C1 segment of cervical spinal cord (tissue), 14 donors: ENCODE results near the gene MPHOSPH9.

Source experiments
- DNase-seq, 14 donors: peaks; one replicate each; lab custom pipeline; 2025; lab: John Stamatoyannopoulos, UW

Gene MPHOSPH9

DNA sequence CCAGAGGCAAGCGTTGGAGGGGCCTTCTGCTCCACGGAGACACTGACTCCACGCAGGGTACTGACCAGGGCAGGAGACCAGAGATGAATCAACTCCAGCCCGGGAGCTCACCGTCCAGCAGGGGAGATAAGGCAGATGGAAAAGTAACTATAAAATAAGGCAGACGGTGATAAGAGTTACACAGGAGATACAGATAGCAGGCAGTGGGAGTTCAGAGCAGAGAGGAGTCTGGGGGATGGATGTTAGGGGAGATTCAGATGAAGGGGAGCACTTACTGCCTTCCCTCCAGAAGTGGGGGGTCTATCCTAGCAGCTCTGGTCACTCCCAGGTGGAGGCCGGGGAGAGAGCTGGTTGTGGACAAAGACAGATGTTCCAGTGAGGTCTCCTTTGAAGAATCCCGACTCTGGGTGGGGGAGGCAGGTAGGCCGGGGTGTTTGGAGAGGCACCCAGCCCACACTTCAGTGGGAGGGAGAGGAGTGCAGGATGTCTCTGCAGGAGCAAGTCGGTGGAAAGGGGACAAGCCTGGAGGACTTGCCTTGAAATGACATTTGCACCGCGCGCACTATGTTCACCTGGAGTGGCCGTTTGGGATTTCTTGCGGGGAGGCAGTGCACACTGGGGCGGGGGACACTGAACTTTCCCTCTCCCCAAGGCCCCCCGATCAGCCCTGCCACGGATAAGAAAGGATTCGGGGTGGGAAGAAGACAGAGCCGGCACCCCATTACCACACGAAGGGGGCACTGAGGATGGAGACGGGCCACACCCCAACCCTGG is 83.3 kb downstream of the MPHOSPH9 start:
- peak in 3 of 14 donors; percentile 19 to 45 (median 40) for DNase-seq

DNA sequence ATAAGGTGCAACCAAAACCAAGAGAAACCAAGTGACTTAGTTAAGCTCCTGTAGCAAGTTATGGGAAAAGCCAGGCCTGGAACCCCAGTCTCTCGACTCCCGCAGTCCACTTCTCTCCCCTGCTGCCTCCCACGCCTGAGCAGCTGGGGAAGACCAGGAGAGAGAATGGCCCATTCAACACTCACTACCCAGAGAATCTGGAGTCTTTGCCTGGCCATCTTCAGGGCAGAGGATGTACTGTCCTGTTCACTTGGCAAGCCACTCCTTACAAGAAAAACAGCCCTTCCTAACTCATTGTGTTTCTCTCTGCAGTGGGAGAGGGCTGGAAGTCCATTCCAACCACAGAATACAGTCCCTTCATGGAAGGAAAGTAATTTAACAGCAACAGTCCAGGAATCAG is 83.9 kb downstream of the MPHOSPH9 start:
- peak in 3 of 14 donors; percentile 15 to 45 (median 40) for DNase-seq

DNA sequence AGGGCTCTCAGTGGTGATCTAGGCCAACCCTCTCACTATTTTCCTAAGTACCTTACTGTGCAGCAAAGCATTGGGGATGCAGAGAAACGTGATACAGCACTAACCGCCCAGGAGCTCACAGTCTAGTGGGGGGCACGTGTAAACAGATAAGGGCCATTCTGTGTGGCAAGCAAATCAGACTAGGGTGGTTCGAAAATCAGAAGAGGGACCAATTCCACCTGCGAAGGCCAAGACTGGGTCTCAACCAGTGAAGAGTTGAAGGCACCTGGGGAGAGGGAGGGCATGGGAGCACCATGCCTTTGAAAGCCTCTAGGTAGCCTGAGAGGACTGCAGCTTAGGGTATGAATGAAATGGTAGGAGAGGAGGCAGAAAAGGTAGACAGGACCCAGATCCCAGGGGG is 84.3 kb downstream of the MPHOSPH9 start:
- no peak for DNase-seq

DNA sequence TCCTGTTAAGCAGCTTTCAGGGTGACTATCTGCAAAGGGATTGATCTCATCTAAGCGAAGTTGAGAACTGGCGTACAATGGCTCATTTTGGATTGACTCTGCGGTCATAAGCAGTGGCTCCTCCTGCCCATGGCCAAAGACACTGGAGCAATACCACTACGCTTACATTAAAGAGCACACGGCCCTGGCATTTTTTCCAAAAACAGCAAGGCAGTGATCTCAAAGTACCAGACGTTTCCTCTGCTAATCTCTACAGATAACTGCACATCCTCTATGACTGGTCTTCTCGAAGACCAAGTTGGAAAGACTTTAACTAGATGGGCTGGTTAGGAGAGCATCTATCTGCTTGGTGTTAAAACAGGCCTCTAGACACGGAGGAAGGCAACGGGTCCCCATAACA is 84.7 kb downstream of the MPHOSPH9 start:
- DNase-seq, result no peak

DNA sequence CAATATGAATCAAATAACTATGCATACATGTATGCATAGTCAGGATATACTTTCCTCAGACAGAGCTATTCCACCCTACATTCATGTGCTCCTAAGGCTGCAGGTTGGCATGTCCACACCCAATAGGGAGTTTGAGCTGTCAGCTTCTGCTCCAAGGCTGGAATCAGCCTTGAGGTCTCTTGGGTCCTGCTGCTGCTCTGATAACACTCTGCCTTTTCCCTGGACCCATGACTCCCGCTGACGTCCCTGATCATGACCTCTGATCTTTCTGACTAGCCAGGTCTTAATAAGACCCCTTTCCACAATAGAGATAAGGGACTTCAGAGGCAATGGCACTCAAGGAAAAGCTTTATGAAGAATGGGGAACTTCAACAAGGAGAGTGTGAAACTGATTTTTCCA is 87.7 kb downstream of the MPHOSPH9 start:
- DNase-seq, result no peak

DNA sequence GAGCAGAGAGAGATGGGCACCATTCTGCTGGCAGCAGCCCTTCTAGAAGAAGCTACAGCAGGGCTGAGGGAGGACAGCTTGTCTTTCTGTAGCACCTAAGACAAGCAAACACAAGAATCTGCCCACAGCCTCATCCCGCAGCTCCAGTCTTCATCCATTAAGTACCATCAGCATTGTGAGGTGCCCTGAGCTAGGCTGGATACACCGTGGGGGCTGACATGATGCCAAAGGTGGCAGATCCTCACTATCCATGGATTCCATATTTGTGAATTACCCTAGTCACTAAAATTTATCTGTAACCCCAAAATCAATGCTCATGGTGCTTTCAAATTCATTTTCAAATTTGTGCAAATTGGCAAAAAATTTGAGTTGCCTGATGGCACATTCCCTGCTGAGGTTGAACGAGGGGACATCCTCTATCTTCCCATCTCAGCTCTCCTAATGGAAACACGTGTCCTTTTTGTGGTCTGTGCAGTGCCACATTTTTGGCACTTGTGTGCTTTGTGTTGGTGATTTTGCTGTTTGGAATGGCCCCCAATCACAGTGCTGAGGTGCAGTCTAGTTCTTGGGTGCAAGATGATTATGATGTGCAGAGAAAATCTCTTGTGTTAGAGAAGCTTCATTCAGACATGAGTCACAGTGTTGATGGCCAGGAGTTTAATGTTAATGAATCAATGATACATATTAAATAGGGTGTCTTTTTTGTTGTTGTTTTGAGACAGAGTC is 89.0 kb downstream of the MPHOSPH9 start:
- no peak for DNase-seq

DNA sequence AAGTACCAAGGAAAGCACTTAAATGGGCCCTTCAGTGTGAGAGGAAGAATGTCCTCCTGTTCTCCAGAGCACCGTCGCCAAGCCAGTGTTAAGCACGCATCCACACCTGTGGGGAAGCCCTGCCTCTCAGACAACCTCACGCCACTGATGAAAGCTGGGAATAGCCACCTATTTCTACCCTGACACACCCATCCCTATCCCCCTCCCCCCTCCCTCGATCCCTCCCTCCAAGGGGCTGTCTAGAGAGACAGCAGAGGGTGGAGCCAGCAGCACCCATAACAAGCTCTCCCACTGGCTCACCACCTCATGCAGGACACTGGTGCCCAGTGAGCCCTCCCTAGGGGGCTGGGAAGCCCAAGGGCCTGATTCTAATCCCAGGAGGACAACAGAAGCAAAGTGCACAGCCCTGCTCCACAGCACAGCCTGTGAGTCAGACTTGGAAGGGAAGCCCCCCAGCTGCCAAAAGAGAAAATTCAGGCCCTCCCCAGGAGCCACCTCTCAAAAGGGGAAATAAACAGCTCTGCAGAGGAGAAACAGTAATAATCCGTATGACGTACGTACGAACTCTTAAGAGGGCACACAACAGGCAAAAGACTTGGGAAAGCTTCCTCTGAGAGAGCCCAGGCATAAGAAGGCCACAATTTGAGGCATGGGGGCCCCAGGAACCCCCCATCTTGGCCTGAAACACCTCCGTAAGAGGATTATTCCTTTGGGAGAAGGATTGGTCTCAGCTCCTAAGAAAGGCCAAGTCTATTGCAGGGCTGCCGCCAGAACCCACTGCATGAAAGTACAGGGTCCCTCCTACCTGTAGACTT is 89.8 kb downstream of the MPHOSPH9 start:
- peak in 3 of 14 donors; percentile 12 to 46 (median 20) for DNase-seq

DNA sequence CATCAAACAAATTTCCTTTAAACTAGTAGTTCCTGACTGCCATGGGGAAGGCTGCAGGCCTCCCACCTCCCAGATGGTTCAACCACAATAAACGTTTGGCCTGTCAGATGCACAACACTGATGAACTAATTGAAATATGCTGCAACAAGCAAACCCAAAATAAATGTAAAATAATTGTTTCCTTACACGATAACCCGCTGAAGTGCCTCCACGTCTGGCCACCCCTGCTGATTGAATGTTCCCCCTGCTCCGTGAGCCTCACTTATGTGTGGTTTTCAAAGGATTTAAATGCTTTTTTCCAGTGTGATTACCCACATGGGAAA is 90.5 kb downstream of the MPHOSPH9 start:
- DNase-seq, result no peak

DNA sequence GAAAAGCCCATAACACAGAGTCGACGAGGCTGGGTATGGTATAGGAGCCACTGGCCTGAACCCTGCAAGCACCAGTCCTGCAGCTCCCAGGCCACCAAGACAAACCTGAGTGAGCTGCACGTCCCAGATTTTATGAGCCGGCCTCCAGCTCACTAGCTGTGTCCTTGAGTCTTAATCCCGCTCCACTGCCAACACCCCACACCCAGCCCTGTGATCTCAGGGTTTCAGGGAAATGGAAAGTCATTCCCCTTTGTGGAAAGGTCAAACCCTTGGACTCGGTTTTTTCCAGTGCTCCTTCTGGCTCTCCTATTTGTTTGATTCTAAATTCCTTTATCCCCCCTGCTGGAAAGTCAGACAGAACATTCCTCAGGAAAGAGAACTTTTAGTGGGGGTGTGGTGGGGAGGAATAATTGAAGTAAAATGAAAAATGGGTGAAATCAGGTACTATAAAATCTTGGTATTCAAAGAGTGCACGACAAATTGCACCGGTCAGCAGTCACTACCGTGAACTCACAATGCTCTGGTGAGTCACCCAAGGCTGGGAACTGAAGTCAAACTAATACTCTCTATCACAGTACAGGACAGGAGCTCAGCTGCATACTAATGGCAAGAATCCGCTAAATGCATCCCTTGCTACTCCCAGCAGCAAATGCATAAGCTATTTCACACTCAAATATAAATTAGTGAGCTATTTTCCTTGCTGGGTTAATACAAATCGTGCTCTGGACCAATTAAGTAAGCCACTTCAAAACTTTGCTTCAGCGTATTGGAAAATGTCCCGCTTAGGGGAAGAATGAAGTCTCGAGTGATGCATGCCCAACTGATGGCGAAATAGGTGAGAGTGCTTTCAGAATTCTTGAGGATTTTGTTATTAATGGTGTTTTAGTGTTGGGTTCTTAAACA is 91.1 kb downstream of the MPHOSPH9 start:
- peak in 4 of 14 donors; percentile 22 to 74 (median 34) for DNase-seq

DNA sequence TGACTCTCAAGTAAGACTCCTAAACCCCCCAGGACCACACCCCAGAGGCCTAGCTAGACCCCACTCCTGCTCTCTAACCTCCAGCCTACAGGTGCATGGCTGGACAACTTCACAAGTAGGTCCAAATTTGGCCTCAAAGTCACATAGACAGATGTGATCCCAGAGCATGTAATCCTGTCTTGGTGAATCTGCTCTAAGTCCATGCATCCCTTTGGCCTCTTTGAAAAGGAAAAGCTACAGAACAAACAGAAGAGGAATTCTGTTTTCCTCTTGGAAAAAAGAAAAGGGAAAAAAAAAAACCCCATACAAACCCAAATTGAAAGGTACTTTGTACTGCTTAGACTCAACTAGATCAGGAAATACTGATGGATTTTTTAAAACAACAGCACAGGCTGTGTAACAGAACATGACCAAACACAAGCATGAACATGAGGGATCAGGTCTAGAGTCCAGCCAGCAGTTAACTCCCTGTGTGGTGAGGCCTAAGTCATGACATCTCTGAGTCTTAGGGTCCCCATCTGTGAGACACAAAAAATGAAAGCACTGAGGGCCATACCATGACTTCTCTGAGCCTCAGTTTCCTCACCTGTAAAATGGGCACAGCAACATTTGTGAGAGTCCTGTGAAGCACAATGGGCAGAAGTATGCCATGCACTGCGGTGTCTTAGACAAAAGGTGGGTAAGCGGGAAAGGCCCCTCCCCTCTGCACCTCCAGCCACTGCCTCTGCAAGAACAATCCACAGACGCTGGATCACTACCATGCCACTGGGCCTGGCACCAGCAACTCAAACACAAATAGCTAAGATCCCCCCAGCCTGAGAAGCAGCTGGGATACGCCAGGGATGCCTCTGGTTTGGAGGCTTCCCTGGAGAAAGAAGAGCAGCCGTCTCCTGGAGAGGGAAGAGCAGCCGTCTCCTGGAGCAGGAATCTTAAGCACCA is 92.0 kb downstream of the MPHOSPH9 start:
- DNase-seq, result no peak

DNA sequence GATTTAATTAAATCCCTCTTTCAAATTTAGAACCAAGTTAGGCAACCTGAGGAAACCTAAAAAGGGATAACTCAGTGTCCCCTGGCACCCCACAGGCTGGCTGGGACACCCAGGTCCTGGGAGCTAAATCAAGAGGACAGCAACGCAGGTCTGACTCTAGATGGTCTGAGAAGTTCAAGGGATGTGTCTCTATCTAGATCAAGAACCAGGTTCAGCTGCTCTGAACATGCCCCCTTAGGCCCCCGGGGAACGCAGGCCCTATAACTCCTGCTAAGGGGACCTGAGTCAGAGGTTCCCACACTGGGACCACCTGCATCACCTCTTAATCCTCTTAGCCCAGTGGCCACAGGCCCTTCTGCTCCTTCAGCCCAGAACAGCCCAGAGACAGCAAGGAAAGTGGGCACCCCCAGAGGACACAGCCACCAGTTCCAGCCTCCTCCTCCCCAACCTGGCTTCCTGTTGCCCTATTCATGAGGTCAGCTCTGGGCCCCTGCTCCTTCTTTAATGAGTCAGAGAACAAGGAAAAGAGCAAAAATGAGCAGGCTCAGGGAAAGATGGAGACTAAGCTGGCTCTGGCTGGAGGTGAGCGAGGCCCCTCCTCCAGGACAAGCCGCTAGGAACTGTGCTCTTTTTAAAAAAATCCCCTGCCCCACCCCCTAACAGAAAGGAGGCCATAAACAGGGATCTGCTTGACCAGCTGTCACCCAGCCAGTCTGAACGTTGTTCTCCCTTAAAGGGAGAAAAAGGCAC is 92.8 kb downstream of the MPHOSPH9 start:
- DNase-seq, result peak in 2 of 14 donors; percentile 21 to 22

DNA sequence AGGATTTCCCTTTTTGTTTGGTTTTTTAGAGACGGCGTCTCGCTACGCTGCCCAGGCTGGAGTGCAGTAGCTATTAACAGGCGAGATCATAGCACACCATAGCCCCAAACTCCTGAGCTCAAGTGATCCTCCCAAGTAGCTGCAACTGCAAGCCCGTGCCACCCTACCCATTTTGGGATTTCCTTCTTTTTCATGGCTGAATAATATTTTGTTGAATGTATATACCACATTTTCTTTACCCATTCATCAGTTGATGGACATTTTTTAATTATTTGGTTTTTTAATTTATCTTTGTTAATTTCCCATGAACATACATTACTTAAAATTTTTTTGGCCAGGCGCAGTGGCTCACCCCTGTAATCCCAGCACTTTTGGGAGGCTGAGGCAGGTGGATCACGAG is 97.3 kb downstream of the MPHOSPH9 start:
- no peak for DNase-seq

DNA sequence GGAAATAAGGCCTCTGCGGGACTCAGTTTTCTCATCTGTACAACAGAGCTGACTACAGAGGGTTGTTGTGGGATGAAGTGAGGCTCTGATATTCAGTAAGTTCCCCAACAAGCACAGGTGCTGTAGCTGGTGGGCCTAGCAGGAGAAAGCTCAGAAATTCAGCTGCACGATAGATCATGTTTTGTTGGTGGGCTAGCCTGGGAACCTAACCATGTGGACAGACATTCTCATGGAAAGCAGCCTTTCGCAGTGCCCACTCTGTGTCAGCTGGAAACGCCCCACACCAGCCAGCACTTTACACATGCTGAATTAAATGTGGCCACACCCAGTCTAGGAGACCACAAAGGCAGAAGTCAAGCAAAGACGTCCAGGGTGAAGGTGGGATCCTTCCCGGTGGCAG is 98.1 kb downstream of the MPHOSPH9 start:
- DNase-seq, result no peak

DNA sequence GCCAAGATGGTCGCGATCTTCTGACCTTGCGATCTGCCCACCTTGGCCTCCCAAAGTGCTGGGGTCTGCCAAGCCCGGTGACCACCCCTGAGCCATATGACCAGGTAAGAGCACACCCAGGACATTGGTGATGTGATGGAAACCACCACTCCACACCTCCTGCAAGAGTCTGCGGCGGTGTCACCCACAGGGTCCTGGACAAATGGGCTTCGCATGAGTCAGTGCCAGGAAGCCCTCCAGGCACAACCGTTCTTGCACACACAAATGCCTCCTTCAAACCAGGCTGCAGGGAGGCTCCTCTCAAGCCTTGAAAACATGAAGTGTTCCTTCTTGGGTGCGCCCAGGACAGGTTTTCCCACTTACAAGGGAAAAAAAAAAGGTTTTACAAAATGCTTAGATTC is 98.7 kb downstream of the MPHOSPH9 start:
- DNase-seq, result no peak

DNA sequence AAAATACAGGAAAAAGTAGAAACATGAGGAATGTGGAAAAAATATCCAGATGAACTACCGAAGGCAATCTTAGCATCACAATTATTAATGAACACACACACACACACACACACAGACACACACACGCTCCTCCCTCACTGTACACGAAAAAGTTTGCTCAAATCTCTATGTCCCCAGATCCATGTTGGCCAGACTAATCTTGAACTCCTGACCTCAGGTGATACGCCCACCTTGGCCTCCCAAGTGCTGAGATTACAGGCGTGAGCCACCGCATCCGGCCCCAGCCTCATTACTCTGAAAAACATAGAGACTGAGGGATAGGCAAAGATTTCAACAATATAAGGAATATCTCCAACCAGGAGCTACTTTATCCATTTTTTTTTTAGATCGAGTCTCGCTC is 99.2 kb downstream of the MPHOSPH9 start:
- no peak for DNase-seq

DNA sequence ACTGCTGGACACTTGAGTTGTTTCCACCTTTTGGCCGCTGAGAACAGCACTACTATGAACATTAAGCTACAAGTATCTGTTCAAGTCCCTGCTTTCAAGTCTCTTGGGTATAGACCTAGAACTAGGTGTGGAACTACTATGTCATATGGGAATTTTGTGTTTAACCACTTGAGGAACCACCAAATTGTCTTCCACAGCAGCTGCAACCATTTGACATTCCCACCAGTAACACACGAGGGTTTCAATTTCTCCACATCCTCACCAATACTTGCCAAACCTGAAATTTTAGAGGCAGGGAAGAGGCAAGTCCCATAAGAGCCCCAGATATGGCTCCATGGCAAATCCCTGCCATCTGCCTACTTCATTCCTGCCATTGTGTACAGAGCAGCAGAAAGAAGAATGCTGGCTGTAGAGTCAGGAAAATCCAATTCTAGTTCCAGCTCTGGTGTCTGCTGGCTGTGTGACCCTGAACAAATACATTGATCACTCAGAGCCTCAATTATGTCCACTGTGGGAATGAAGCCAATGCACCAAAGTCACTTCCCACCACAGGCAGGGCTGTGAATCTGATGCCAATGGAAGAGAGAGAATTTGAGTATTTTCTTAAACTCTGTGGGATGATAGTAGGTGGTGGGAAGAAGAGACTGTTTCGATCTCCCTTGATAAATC is 99.9 kb downstream of the MPHOSPH9 start:
- DNase-seq, result no peak

DNA sequence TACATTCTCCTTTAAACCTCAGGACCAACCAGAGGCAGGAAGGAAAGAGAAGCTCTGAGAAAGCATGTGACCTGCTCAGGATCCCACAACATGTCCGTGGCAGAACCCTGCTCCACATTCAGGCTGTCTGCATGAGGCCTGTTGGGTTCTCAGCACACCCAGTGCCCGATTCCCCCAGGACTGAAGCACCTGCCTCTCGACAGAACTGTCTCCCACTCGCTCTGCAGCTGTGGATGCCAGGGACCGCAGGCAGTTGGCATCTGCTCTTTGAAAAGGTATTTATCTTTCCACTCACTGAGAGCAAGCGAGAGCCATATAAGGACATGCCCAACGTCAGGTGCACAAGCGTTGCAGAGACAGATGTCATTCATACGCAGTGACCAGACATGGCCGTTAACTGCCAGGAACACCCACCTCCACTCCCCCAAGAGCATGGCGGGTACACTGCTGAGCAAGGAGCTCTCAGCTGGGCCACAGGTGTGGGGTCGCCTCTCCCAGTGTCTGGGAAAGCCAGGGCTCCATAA is 101.0 kb downstream of the MPHOSPH9 start:
- no peak for DNase-seq

DNA sequence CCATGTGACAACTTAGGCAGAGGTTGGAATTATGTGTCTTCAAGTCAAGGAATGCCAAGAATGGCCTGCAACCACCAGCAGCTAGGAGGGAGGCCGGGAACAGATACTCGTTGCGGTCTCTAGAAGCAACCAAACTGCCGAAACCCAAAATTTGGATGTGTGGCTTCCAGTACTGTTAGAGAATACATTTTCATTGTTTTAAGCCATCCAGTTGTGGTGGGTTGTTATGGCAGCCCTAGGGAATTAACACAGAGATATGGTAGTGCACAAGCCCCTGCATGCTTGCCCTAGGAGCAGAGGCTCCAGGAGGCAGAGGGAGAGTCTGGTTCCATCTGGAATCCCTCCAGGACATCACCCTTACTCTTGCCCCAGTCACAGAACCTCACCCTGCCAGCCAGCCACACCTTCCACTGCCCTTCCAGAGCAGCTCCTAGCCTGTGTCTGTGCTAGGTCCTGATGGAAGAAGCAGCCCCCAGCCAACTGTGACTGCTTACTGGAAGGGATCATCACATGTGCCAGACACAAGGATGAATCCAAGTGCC is 101.6 kb downstream of the MPHOSPH9 start:
- DNase-seq, result peak in 1 of 14 donors; percentile 41
